Mesothelial cell of epicardium (in vitro differentiated cells): ENCODE measurements around the gene DSTN. TPM values are rescaled to one million over a fixed set of nuclear protein-coding genes. Genes with fewer than 3 reads are reported as not detected.

Experiments
- DNase-seq, 2 experiments: peaks; one replicate each; pipeline ENCODE4 v3.0.0; 2021; ENCODE audit warnings: low spot score in 2 of 2; ENCODE audit not compliant: unreplicated experiment in 2 of 2
- H3K27ac Mint-ChIP-seq: 2 replicates; pipeline ENCODE4 v1.8.0; 2021; ENCODE audit warnings: mixed read lengths
- H3K27me3 Mint-ChIP-seq: 2 replicates; pipeline ENCODE4 v1.8.0; 2021; ENCODE audit warnings: low read depth, mixed read lengths
- H3K36me3 Mint-ChIP-seq: 2 replicates; pipeline ENCODE4 v1.8.0; 2021; ENCODE audit warnings: mixed read lengths
- H3K4me1 Mint-ChIP-seq: 2 replicates; pipeline ENCODE4 v1.8.0; 2021; ENCODE audit warnings: mixed read lengths
- H3K4me3 Mint-ChIP-seq: 2 replicates; pipeline ENCODE4 v1.8.0; 2021; ENCODE audit warnings: mild to moderate bottlenecking, moderate library complexity, mixed read lengths
- H3K9me3 Mint-ChIP-seq: 2 replicates; pipeline ENCODE4 v1.8.0; 2021; ENCODE audit warnings: mixed read lengths
- total RNA-seq: library from RNA; stranded (reverse); gene quantifications from 3 replicates; pipeline ENCODE4 v1.2.1, GENCODE V29; 2021
- TF ChIP-seq, protein P1 (sequence below): fragments of 200-600 bp; sonication (generic); IDR thresholded peaks from one replicate; pipeline ENCODE4 v1.5.0; 2021; ENCODE audit warnings: antibody characterized with exemption; ENCODE audit not compliant: unreplicated experiment

Gene DSTN
- total RNA-seq, 1 donor from 2014 or later = 192 TPM

DNA sequence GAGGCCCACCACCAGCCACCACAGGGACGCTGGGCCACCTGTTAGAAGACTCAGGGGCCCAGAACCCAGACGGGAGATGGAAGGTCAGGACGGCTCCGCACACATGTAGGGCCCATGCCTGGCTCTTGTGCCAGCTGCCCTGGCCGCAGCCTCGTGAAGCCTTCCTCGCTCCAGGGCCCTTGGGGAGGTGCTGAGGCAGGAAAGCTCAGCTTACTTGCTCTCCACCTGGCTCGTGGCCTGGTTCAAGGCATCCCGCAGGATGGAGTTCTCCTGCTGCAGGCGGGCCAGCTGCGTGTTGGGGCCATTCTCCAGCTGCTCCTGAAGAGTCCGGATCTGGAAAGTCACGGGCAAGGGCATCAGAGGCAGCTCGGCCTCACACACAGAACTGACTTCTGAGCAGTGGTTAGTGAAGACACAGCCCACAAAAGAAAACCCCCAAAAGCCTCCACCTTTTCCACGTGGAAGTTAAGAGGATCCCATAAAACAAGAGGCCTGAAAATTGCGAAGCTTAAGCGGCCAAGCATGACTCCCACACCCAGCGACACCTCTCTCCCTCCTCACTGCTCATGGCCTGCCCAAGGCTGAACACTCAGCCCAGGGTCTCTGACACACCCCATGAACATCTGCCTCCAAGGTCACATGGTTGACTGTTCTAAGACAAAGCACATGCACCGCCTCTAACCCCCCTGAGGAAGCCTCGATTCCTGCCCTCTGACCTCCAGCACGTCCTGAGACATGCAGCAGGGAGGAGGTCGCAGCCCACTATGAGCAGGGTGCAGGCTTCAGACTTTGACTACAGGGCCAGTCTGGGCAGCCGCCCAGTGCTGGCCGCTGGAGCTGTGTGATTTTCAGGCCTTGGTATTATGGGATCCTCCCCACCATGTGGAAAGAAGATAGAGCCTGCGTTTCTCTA lies 65.7 kb downstream of the DSTN start:
- Mint-ChIP-seq H3K9me3 (no peaks in the 10 kb centered on the region), H3K4me1 (no peaks in the 10 kb centered on the region), H3K27me3 (no peaks in the 10 kb centered on the region), H3K27ac (no peak overlapping the region), H3K4me3 (no peak overlapping the region), H3K36me3 (peaks cover 25% of the 10 kb centered on the region)
- no peak for DNase-seq
- TF ChIP-seq, protein P1, sequence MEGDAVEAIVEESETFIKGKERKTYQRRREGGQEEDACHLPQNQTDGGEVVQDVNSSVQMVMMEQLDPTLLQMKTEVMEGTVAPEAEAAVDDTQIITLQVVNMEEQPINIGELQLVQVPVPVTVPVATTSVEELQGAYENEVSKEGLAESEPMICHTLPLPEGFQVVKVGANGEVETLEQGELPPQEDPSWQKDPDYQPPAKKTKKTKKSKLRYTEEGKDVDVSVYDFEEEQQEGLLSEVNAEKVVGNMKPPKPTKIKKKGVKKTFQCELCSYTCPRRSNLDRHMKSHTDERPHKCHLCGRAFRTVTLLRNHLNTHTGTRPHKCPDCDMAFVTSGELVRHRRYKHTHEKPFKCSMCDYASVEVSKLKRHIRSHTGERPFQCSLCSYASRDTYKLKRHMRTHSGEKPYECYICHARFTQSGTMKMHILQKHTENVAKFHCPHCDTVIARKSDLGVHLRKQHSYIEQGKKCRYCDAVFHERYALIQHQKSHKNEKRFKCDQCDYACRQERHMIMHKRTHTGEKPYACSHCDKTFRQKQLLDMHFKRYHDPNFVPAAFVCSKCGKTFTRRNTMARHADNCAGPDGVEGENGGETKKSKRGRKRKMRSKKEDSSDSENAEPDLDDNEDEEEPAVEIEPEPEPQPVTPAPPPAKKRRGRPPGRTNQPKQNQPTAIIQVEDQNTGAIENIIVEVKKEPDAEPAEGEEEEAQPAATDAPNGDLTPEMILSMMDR = no peak

DNA sequence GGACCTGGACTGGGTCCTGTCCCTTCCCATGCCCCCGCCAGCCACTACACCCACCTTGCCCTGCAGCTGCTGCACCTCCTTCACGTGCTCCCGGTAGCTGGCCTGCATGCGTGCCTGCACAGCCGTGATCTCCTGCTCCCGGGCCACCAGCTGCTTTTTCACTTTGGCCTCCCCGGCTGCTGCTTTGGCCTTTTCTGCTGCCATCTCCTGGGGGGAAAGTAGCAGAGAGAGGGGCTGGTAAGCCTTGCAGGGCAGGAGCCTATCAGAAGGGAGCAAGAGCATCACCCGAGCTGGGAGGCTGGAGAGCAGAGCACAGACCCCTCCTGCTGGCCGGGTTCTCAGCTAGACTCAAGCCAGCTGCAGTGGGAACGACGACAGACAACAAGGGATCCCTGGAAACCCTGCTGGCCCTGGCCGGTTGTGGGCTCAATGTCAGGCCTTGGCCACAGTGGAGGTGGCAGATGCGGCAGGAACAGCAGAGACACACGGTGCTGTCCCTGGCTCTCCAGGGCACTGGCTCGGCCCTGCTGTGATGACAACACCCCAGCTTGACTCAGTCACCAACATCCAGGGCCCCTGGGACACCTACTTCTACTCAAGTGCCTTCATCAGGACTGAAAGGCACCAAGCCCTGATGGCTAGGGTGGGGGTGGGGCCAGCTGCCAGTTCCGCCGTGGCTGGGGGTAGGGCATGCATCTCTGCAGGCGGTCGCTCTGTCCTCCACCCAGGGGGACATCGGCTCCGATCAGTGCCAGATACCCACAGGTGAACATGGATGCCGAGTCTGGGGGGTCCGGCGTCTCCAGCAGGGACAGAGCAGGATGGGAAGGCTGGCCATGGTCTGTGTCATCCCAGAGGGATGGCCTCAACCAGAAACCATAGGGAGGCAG lies 66.9 kb downstream of the DSTN start:
- Mint-ChIP-seq H3K9me3 (no peaks in the 10 kb centered on the region), H3K4me1 (no peaks in the 10 kb centered on the region), H3K27ac (no peak overlapping the region), H3K36me3 (peaks cover 17% of the 10 kb centered on the region), H3K4me3 (no peak overlapping the region), H3K27me3 (no peaks in the 10 kb centered on the region)
- no peak for DNase-seq
- TF ChIP-seq, protein P1 = no peak

DNA sequence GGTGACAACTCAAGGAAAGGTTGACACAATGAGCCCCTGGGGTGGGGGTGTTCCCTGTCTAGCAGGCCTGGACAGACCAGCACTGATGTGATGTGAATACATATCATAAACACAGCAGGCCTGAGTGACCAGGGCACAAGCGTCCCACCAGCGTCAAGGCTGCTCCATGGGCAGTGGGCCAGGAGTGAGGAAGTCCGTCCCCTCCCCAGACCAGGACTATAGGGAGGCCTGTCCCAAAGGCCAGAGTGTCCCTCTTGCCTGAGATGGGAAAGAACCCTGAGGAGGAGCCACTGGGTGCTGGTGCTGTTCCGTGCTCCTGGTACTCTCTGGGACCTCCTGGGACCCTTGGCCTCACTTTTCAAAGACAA lies 67.5 kb downstream of the DSTN start:
- Mint-ChIP-seq H3K36me3 (peaks cover 14% of the 10 kb centered on the region), H3K9me3 (no peaks in the 10 kb centered on the region), H3K27ac (no peak overlapping the region), H3K27me3 (no peaks in the 10 kb centered on the region), H3K4me3 (no peak overlapping the region), H3K4me1 (no peaks in the 10 kb centered on the region)
- DNase-seq = no peak
- TF ChIP-seq, protein P1 = no peak

DNA sequence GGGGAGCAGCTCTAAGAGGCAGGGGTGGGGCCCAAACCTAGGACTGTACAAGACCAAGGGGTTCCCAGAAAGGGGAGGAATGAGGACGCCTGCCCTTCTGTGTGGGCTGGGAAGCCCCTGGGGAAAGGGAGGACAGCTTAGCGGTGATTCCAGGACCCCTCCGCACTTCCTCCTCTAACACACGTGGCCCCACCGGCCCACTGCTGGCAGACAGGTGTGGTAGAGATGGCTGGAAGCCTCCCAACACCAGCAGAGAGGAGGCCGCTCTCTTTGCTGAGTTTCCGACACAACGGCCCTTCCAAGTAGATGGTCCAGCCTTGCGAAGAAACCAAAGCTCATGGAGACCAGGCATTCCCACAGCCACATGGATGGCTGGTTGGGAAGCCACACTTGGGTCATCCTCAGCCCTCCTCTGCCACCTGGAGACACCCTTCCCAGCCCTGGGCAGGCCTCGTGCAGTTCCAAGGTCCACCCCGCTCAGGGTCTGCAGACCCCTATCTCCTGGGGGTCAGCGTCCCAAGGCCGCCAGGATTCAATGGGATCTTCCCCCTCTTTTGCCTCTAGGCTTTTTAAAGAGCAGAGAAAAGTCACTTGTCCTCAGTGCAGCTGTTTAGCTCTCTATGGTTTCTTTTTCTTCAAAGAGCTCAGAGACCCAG lies 68.2 kb downstream of the DSTN start:
- DNase-seq = no peak
- Mint-ChIP-seq H3K27ac (no peak overlapping the region), H3K4me3 (no peak overlapping the region), H3K36me3 (peaks cover 12% of the 10 kb centered on the region), H3K4me1 (no peaks in the 10 kb centered on the region), H3K9me3 (no peaks in the 10 kb centered on the region), H3K27me3 (no peaks in the 10 kb centered on the region)
- TF ChIP-seq, protein P1 = no peak

DNA sequence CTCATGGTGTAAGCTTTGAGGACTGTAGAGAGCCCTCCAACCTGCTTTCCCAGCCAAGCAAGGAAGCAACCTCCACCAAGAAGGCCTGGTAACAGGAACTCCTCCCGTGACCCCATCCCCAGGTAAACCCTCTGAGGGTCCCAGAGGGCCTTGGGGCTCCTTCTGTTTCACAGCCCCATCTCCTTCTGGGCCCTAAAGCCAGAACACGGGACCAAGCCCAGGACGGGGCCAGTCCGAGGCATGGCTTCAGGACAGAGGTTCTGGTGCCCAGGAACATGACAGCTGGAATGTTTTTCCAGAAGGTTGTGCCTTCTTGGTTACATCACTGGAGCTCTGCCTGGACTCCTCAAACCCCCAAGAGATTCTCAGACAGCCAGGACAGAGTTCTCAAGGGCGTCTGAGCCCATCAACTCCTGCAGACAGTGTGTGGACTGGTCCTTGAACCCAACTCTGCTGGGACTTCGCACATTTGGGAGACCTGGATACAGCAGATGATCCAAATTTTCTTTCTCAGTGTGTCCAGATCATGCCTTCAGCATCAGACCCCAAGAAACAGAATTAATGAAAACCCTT lies 69.0 kb downstream of the DSTN start:
- Mint-ChIP-seq H3K9me3 (no peaks in the 10 kb centered on the region), H3K27me3 (no peaks in the 10 kb centered on the region), H3K36me3 (peaks cover 7% of the 10 kb centered on the region), H3K4me1 (no peaks in the 10 kb centered on the region), H3K27ac (no peak overlapping the region), H3K4me3 (no peak overlapping the region)
- DNase-seq = no peak
- TF ChIP-seq, protein P1 = no peak
